Stimulated activated CD8-positive, alpha-beta memory T cell treated with anti-CD3 and anti-CD28 coated beads, Interleukin-4, amount 100 ng/mL, for 4 hours (primary cell): ENCODE results near the gene POU2AF1.
A peak's percentile ranks its signal among the peaks of the same experiment; 100 is the strongest.

Experiments
- DNase-seq, 2 donors: peaks; one replicate each; pipeline ENCODE4 v3.0.0-alpha.2; 2020; ENCODE audit warnings: low read depth in 2 of 2, low spot score in 1 of 2

Gene POU2AF1

GRCh38 chr11:111388420-111388819, 9.3 kb upstream of the POU2AF1 start:
- DNase-seq = no peak

DNA sequence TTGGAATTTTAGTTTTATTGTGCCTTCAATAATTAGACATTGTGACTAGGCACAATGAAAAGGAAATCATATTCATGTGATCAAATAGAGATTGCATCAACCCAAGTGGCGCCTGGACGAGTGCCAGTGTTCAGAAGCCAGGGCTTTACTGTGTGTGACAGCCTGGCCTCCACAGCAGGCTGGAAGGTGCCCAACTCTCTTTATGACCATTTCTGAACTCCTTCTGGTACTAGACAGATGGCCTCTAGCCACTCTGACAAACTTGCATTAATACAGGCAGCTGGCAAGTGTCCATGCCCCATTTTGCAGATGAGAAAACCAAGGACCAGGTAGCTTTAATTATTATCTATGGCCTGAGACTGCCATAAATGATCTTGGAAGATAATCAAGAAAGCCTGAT, 8.3 kb upstream of the POU2AF1 start:
- no peak for DNase-seq

GRCh38 chr11:111386611-111387150, 7.6 kb upstream of the POU2AF1 start:
- no peak for DNase-seq

- DNase-seq = no peak
Observed at GRCh38 chr11:111384494-111384893, 5.4 kb upstream of the POU2AF1 start.

DNA sequence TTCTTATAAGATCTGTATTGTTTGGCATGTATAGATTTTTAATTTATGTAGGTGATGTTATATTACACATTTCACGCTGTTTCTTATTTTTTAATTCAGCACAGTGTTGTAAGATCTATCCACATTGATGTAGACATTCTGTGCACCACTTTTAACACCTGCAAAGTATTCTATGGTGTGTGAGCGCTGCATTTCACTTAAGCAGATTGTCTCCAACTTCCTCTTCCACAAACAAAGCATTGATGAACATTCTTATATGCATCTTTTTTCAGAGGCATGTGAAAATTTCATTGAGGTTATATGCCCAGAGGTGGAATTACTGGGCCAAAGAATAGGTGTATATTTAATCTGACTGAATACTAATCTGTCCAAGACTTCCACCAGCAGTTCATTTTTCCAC, 3.4 kb upstream of the POU2AF1 start:
- no peak for DNase-seq

DNA sequence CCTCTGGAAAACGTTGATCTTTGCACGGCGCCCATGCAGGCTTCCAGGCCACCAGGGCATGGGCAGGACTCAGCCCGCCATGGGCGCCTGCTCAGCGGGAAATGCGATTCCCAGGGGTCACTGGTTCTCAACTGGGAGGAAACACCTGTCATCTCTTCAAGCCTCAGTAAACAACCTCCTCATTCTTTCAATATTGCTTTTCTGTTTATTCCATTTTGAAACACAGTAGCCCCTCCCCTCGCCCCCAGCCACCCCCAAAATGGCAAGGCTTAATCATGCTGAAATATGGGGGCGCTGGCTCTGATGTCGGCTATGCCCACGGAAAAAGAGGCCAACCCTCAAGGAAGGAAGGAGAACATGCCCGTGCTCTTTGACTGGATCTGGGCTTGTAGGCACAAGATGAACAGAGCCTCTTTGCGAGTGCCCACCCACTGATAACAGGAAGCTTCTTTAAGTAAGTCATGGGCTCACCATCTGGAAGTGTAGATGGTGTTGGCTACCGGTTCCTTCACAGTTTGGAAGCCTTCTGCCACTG, 594 bp upstream of the POU2AF1 start:
- peak in 1 of 2 donors; percentile 13 for DNase-seq

GRCh38 chr11:111378185-111378860, 752 bp downstream of the POU2AF1 start:
- DNase-seq = no peak

GRCh38 chr11:111376181-111376871, 2.7 kb downstream of the POU2AF1 start:
- no peak for DNase-seq

DNA sequence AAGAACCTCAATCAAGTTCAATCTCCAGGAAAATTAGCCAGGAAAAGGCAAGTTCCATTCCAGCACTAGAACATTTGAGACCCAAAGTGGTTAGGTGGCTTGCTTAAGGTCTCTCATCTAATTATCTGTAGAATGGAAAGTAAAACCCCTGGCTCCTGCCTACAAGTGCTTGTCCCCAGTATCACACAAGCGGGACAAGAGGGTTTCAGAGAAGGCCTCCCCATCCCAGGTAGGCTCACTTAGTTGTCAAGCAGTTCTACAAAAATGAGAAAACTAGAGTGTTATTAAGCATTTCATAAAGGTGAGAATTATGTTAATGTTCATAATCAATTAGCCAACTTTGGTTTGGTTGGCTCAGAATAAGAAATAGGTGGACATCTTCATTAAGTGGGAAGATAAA, 5.5 kb downstream of the POU2AF1 start:
- no peak for DNase-seq

DNA sequence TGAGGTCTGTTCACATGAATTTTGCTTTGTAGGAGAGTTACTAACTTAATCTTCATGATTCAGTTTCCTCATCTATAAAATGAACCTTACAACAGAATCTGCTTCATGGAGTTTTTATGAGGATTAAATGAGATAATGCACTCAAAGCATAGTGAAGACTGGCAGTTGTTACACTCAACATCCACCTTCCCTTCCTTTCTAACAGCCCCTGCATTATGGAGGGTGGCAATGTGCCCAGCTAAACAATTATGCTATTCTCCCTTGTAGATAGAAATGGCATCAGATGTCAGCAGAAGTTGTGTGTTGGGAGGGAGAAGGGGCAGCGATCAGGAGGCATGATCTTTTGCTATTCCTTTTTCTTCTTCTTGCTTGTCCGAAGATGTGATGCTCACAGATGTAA, 6.5 kb downstream of the POU2AF1 start:
- no peak for DNase-seq

DNA sequence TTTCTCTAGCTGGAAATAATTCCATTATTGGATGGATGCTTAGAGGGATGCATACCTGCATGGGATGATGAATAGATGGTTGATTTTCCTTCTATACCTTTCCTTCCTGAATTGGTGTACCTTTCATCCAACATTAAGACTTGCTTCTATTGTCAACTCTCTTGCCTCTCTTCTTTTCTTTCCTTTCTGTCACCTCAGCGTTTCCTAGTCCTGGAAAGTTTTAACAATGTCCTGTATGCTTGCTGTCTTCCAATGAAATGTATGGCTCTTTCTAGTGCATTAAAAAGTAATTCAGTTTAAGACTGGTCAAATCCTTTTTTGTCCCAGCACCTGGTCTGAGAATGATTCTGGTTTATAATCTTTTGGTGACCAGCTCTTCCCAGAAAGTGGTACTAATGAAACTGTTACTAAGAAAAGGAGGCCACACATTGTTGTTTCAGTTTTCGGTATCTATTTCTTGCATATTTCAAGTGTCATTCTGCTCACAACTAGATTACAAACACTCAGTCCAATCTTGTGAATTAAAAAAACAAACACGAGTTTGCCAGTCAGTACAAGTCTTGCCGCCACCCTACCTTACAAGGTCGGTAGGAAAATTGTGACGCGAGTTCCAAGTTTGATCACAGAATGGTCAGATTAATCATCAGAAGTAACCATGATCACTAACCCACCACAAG, 8.0 kb downstream of the POU2AF1 start:
- DNase-seq = no peak

DNA sequence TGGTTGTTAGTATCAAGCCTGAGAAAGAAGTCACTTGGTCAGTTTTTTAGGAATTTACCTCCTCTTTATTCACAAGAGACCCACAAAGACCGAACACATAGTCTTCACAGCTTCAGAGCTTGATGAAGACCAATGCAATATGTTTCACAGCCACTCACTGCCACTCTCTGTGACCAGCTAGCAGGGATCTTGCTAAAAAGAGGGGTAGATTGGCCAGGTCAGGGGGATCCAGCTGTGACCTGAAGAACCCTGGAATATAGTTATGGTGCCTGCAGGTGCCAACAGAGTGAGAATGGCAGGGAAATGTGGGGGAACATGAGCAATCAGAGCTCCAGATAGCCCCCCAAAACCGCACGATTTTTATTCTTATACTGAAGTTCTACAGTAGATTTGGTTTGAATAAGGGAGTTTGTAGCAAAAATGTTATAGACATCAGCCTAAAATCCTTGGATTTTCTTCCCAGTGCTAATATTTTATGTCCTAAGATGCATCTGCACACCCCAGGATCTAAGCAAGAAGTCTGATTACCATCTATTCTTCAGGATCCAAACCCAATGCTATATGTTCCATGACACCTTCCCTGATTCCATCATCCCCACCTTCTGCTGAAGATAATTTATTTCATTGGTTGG, 8.7 kb downstream of the POU2AF1 start:
- no peak for DNase-seq

GRCh38 chr11:111368285-111368560, 10.9 kb downstream of the POU2AF1 start:
- DNase-seq = no peak

- DNase-seq = no peak
Observed at GRCh38 chr11:111367411-111368284, 11.4 kb downstream of the POU2AF1 start.

DNA sequence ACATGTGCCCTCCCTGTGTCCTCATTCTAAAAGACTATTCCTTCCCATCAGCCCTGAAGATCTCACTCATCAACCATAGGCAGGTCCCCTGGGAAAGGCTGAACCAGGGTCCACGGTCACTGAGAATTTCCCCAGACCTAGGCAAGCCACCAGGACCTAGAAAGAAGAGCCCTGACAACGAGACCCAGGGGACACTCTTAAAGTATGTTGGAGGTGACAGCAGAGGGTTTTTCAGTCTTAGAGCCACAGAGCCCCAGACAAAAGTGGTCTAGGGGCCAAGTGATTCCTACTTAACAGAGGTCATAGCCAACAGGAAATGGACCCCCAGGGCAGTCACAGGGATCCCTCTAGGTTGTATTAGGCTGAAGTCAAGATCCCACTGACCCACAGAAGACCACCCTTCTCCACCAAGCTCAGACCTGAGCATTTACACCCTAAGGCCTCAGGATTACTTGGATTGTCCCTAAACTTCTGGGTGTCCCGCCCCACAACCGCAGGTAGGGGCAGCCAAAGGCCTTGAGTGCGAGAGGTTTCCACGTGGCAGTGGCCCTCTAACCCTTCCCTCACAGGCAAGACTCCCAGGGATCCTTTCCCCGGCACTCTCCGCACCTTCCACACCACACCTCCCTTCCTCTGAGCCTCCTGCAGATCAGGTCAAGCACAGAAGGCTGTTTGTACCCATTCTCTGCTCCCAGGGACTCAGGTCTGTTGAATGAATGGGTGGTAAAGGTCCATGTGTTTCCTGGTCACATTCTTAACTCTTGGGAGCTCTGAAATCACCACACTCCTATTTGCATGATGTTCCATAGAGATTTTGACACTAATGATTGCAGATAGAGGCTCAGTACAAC, 12.3 kb downstream of the POU2AF1 start:
- DNase-seq = no peak

DNA sequence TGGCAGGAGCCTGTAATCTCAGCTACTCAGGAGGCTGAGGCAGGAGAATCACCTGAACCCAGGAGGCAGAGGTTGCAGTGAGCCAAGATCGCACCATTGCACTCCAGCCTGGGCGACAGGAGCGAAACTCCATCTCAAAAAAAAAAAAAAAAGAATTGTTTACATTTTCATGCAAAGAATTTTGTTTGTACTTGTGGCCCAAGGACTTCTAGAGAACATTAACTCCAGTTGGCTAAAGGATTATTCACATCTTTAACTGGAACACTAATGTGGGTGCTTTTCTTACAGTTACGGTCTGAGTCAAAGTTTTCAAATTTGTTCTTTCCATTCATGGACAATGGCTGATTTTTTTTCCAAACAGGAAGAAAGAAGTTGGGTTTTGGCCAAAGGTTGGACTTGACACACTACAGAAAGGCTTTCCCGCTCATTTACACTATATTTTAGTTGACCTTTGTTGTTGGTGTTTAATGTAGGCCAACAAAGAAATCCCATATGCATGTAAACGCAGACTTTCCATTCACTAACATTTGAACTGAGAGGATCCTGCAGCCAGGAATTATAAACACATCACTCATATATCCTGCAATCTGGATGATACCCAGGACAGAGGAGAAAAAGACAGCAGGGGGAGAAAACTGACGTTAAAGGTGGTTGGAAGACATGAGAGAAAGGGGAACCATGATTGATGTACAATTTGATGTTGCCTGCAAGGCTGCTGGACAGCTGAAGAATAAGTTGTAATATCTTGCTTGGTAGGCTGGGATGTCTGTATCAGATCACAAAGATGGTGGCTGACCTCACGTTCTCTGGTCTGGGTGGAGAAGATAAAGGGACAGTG, 13.1 kb downstream of the POU2AF1 start:
- no peak for DNase-seq

- DNase-seq = no peak
Observed at GRCh38 chr11:111364503-111364902, 14.6 kb downstream of the POU2AF1 start.

- DNase-seq = no peak
Observed at GRCh38 chr11:111363985-111364384, 15.1 kb downstream of the POU2AF1 start.

- no peak for DNase-seq
Observed at GRCh38 chr11:111362887-111363411, 16.1 kb downstream of the POU2AF1 start.
